Measurements from ENCODE around the gene TJP1. TPM values are rescaled to one million over a fixed set of nuclear protein-coding genes. Genes with fewer than 3 reads are reported as not detected.

TJP1 gene
- total and polyA plus RNA-seq, 9 of the 15 experiments (the other 6 are each of a cell fraction or from before 2014, with no cell fraction given) = 9.1 to 39.3 (median 28.0) TPM

- TF ChIP-seq SRSF1 (IDR thresholded peaks at IDR 0.05; ENCODE audit: low read depth, low read length) (no peak), THAP12 (CRISPR knock-in tag; IDR thresholded peaks at IDR 0.05) (peak; percentile 86), KHSRP (IDR thresholded peaks at IDR 0.05) (no peak), ZNF143 (CRISPR knock-in tag; IDR thresholded peaks at IDR 0.05) (no peak), ZNF699 (CRISPR knock-in tag; IDR thresholded peaks at IDR 0.05; ENCODE audit: insufficient replicate concordance) (no peak), ZNF766 (CRISPR knock-in tag; conservative IDR thresholded peaks at IDR 0.05) (no peak), ZMIZ1 (IDR thresholded peaks at IDR 0.05; ENCODE audit: low read depth in 2 of 2, low read length in 2 of 2) (no peak), HDGF (IDR thresholded peaks at IDR 0.05) (no peak), PREB (CRISPR knock-in tag; IDR thresholded peaks at IDR 0.05) (no peak), DACH1 (IDR thresholded peaks at IDR 0.05; ENCODE audit: partially characterized antibody) (no peak), TEAD1 (CRISPR knock-in tag; IDR thresholded peaks at IDR 0.05) (no peak), POLR2G (IDR thresholded peaks at IDR 0.05; ENCODE audit: low read depth, low read length) (peak; percentile 91), RAD51 (IDR thresholded peaks at IDR 0.05; ENCODE audit: borderline replicate concordance, low read depth) (no peak), XRCC4 (IDR thresholded peaks at IDR 0.05; ENCODE audit: extremely low read depth, insufficient read depth, insufficient read length) (no peak), HEY1 (CRISPR knock-in tag; IDR thresholded peaks at IDR 0.05; ENCODE audit: borderline replicate concordance) (no peak)
- TF ChIP-seq, protein P1, sequence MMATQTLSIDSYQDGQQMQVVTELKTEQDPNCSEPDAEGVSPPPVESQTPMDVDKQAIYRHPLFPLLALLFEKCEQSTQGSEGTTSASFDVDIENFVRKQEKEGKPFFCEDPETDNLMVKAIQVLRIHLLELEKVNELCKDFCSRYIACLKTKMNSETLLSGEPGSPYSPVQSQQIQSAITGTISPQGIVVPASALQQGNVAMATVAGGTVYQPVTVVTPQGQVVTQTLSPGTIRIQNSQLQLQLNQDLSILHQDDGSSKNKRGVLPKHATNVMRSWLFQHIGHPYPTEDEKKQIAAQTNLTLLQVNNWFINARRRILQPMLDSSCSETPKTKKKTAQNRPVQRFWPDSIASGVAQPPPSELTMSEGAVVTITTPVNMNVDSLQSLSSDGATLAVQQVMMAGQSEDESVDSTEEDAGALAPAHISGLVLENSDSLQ (IDR thresholded peaks at IDR 0.05) = no peak
- TF ChIP-seq, protein P2, sequence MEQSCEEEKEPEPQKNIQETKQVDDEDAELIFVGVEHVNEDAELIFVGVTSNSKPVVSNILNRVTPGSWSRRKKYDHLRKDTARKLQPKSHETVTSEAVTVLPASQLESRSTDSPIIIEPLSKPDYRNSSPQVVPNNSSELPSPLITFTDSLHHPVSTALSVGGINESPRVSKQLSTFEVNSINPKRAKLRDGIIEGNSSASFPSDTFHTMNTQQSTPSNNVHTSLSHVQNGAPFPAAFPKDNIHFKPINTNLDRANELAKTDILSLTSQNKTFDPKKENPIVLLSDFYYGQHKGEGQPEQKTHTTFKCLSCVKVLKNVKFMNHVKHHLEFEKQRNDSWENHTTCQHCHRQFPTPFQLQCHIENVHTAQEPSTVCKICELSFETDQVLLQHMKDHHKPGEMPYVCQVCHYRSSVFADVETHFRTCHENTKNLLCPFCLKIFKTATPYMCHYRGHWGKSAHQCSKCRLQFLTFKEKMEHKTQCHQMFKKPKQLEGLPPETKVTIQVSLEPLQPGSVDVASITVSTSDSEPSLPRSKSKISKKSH (CRISPR knock-in tag; IDR thresholded peaks at IDR 0.05) = no peak
Observed at GRCh38 chr15:29822100-29822683, at the start of gene TJP1 (continued).
